DMS114 treated with DMSO at 0.1 percent for 48 hours (cell line): Measurements from ENCODE around the gene DECR2.
"Not testable (repeated sequence)": the region's sequence is repeated elsewhere in the genome, so short reads cannot be mapped to it uniquely, and the experiment has no call there.

ENCODE experiments used
- DNase-seq: peaks from one replicate; lab custom pipeline; 2025; ENCODE audit not compliant: unreplicated experiment; lab: John Stamatoyannopoulos, UW

DECR2 gene

GRCh38 chr16:366476-366875 lies 35.2 kb upstream of the DECR2 start:
- DNase-seq, result no peak

GRCh38 chr16:367333-367903 lies 34.3 kb upstream of the DECR2 start:
- no peak for DNase-seq

DNA sequence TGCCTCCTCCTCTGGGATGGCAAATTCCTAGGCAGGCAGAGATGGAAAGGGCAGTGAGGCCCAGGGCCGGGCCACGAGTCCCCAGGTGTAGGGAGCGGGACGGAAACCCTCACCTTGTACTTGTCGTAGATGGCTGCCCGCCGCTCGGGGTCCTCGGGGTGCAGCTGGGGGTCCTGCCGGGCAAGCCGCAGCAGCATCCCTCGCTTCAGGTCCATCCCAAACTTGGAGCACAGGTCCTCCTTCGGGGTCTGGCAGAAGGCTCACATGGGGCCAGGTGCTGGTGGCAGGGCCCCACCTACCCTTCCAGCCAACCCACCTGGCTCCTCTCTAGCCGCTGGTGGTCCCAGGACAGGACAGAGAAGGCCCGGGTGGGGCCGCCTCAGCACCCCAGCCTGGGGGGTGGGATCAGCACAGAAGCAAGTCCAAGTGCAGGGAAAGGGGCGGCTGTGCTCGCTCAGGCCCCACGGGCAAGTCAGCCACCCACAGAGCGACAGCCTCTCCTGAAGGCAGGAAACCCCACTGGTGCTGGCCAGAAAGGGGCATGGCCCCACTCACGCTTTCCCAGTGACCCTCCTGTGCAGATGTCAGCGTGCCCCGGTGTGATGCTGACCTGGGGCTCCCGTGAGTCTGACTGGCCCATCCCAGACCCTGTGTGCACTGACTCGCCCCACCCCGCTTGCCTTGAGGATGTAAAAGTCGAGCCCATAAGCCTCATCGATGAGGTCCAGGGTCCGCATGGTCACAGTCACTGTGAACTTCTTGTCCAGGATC lies 33.1 kb upstream of the DECR2 start:
- no peak for DNase-seq

- DNase-seq, result no peak
Observed at GRCh38 chr16:369275-369865, 32.3 kb upstream of the DECR2 start.

- DNase-seq, result no peak
Observed at GRCh38 chr16:369866-370436, 31.7 kb upstream of the DECR2 start.

GRCh38 chr16:370443-370842 lies 31.2 kb upstream of the DECR2 start, which contains the start of gene MRPL28:
TSS of gene MRPL28 (minus strand) at chr16:370538. CDS start at chr16:370218, 320 bp downstream.
- peak; percentile 90 for DNase-seq

DNA sequence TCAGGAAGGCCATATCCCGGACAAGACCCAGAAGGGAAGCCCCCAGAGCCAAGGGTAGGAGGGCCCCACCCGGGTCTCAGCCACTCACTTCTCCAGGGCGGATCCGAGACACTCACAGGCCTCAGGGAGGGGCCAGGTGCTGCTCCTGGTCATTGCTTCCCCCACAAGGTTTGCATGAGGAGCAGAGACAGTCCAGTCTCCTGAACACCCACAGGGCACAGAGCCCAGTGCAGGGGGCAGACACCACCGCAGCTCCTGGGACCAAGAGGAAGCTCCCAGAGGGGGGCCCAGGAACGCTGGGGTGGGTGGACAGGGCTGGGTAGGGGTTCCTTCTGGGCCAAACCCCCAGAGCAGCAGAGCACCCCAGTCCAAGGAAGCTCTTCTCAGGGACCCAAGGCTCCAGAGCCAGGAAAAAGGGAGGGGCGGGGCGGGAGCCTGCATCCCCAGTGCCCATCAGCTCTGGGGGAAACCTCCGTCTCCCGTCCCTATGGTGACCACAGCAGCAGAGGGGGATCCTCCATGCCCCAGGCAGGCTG lies 30.6 kb upstream of the DECR2 start:
- DNase-seq, result no peak

DNA sequence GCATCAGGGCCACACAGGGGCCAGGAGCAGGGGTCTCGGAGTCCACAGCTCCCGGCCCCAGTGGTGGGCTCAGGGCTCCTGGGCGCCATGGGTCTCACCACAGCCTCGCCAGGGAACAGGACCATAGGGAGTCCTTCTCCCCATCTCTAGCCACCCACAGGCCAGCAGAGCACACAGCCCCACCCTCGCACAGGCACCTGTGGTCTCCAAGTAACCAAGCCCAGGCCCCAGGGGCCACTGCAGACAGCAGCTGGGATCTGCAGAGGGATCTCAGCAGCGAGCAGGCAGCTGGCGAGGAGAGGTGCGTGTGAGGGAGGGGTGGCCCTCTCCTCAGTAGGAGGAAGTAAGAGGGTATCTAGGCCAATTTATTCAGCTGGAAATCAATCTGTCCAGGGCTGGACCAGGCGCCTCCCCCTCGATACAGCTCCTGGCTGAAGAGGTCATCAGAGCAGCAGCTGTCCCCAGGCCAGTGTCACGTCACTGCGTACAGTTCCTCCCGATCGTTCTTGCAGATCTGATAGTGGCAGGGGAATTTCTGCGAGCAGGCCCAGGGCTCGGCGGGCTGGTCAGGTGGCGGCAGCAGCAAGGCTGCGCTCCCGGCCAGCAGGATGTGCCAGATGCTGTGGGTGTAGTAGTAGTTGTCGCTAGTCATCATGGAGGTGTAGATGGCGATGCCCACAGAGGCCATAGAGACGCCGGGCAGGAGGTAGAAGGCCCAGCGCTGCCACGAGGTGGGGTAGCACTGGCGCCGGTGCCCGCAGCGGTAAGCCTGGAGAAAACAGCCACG lies 30.0 kb upstream of the DECR2 start:
- no peak for DNase-seq

- DNase-seq, result no peak
Observed at GRCh38 chr16:372302-372983, 29.2 kb upstream of the DECR2 start.

GRCh38 chr16:373020-373598 lies 28.6 kb upstream of the DECR2 start:
- DNase-seq, result no peak

GRCh38 chr16:373848-374615 lies 27.7 kb upstream of the DECR2 start:
- no peak for DNase-seq

GRCh38 chr16:374616-374926 lies 27.1 kb upstream of the DECR2 start:
- DNase-seq, result no peak

- DNase-seq, result no peak
Observed at GRCh38 chr16:375212-375611, 26.5 kb upstream of the DECR2 start.

DNA sequence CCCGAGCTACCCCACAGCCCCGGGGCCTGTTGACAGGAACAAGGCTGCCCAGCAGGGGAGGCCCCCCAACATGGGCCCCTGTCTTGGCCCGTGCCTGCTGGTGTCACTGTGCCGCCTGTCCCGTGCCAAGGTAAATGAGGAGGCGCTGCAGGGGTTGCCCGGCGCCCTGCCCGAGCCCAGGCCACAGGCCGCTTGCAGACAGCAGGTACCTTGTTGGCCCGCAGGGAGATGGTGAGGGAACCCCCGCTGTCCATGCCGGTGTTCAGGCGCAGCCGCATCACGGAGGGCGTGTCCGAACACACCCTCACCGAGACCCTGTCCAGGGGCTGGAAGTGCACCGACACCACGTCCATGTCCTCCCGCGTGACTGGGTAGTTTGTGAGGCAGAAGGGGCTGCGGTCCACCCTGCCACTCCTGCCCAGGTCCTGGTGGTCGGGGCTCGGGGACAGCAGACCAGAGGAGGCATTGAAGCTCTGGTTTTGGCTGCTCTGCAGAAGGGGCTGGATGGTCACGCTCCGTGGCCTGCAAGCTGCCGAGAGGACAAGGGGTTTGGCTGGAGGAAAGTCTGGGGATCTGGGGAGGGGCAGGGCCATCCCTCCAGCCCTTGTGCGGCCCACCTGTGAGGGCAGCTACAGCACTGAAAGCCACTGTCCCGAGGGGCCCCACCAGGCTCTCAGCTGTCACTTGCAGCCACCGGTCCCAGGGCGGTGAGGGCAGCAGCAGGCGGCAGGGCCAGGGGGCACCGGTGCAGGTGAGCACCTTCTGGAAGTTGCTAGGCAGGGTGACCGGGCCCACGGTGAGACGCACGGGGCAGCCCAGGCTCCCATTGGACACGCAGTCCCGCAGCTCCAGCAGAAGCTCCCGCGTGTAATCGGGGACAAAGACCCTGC lies 25.5 kb upstream of the DECR2 start:
- DNase-seq, result no peak

DNA sequence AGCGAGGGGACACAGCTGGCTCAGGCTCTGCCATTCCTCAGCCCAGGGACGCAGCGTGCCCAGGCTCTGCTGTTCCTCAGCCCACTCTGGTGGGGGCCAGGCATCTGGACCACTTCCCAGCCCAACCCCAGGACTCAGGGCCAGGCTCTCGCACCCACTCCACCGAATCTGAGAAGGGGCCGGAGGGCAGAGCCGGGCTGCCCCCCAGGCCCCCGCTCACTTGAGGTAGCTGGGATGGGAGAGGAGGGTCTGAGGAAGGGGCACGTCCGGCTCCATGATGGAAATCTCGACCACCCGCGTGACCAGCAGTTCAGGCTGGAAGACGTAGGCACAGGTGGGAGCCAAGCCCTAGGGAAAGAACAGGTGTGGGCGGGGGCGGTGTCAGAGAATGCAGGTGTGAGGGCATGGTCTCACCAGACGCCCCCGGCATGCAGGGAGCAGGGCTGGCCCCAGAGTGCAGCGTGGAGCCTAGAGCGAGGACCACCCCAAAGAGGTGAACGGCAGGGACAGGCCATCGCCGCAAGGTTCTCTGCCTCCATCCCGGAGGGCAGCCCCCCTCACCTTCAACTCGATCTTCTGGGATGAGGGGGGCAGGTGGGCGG lies 24.8 kb upstream of the DECR2 start:
- no peak for DNase-seq

GRCh38 chr16:377419-377951 lies 24.2 kb upstream of the DECR2 start:
- no peak for DNase-seq

- not testable (repeated sequence) for DNase-seq
Observed at GRCh38 chr16:378113-378820, 23.4 kb upstream of the DECR2 start.
